Panc1 (cell line): ENCODE results near the gene ADRB1.

Source experiments
- CTCF ChIP-seq: fragments of 450-650 bp; IDR thresholded peaks from 2 replicates; pipeline ENCODE4 v1.5.1; 2017; ENCODE audit warnings: mild to moderate bottlenecking
- POLR2AphosphoS5 ChIP-seq: IDR thresholded peaks from 2 replicates; pipeline ENCODE4 v1.6.1; 2012; ENCODE audit warnings: mild to moderate bottlenecking, low read depth, low read length, moderate library complexity
- SIN3A ChIP-seq: IDR thresholded peaks from 2 replicates; pipeline ENCODE4 v1.6.1; 2012; ENCODE audit warnings: low read depth, mild to moderate bottlenecking, low read length, moderate library complexity, borderline replicate concordance; ENCODE audit not compliant: insufficient read depth
- TCF7L2 ChIP-seq: IDR thresholded peaks from 2 replicates; pipeline ENCODE4 v1.6.1; 2011; ENCODE audit warnings: mild to moderate bottlenecking, low read depth, low read length, inconsistent platforms
- TF ChIP-seq, protein P1 (sequence below), 2 experiments: IDR thresholded peaks; 2 replicates each; pipeline ENCODE4 v1.6.1; 2011 to 2012; ENCODE audit warnings: low read depth in 2 of 2, control low read depth in 1 of 2, low read length in 1 of 2, mild to moderate bottlenecking in 1 of 2, moderate library complexity in 1 of 2; ENCODE audit not compliant: insufficient read depth in 1 of 2

GRCh38 chr10:114038819-114039218 lies 4.8 kb upstream of the ADRB1 start:
- TF ChIP-seq CTCF (no peak), POLR2AphosphoS5 (no peak), SIN3A (no peak), TCF7L2 (0 out of 2 replicates have a peak, but pooled peaks have one; percentile 20)
- TF ChIP-seq, protein P1, sequence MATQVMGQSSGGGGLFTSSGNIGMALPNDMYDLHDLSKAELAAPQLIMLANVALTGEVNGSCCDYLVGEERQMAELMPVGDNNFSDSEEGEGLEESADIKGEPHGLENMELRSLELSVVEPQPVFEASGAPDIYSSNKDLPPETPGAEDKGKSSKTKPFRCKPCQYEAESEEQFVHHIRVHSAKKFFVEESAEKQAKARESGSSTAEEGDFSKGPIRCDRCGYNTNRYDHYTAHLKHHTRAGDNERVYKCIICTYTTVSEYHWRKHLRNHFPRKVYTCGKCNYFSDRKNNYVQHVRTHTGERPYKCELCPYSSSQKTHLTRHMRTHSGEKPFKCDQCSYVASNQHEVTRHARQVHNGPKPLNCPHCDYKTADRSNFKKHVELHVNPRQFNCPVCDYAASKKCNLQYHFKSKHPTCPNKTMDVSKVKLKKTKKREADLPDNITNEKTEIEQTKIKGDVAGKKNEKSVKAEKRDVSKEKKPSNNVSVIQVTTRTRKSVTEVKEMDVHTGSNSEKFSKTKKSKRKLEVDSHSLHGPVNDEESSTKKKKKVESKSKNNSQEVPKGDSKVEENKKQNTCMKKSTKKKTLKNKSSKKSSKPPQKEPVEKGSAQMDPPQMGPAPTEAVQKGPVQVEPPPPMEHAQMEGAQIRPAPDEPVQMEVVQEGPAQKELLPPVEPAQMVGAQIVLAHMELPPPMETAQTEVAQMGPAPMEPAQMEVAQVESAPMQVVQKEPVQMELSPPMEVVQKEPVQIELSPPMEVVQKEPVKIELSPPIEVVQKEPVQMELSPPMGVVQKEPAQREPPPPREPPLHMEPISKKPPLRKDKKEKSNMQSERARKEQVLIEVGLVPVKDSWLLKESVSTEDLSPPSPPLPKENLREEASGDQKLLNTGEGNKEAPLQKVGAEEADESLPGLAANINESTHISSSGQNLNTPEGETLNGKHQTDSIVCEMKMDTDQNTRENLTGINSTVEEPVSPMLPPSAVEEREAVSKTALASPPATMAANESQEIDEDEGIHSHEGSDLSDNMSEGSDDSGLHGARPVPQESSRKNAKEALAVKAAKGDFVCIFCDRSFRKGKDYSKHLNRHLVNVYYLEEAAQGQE (IDR thresholded peaks at IDR 0.05; ENCODE audit: insufficient read depth in 1 of 2, low read depth in 2 of 2, low read length in 1 of 2), result no peak
